Measurements from ENCODE around the gene CALHM2.

CALHM2 gene

GRCh38 chr10:103475437-103475836, 23.3 kb upstream of the CALHM2 start:
- DNase-seq (ENCODE audit: low read depth): no peak
- no peak for TF ChIP-seq CTCF (conservative IDR thresholded peaks at IDR 0.05; ENCODE audit: low read length)
- no peak overlapping the region for H3K4me3 ChIP-seq (ENCODE audit: low read length)

- H3K4me3 ChIP-seq (ENCODE audit: low read length): no peak overlapping the region
- TF ChIP-seq CTCF (conservative IDR thresholded peaks at IDR 0.05; ENCODE audit: low read length): no peak
- no peak for DNase-seq (ENCODE audit: low read depth)
Observed at GRCh38 chr10:103474077-103474476, 21.9 kb upstream of the CALHM2 start.

GRCh38 chr10:103473261-103473671, 21.1 kb upstream of the CALHM2 start:
- no peak overlapping the region for H3K4me3 ChIP-seq (ENCODE audit: low read length)
- no peak for TF ChIP-seq CTCF (conservative IDR thresholded peaks at IDR 0.05; ENCODE audit: low read length)
- no peak for DNase-seq (ENCODE audit: low read depth)

- no peak for DNase-seq (ENCODE audit: low read depth)
- H3K4me3 ChIP-seq (ENCODE audit: low read length): no peak overlapping the region
- no peak for TF ChIP-seq CTCF (conservative IDR thresholded peaks at IDR 0.05; ENCODE audit: low read length)
Observed at GRCh38 chr10:103472005-103472404, 19.8 kb upstream of the CALHM2 start.

- no peak overlapping the region for H3K4me3 ChIP-seq (ENCODE audit: low read length)
- no peak for DNase-seq (ENCODE audit: low read depth)
Observed at GRCh38 chr10:103470761-103471653, 18.8 kb upstream of the CALHM2 start.

GRCh38 chr10:103469201-103469600, 17.0 kb upstream of the CALHM2 start:
- H3K4me3 ChIP-seq (ENCODE audit: low read length): no peak overlapping the region
- TF ChIP-seq CTCF (conservative IDR thresholded peaks at IDR 0.05; ENCODE audit: low read length): no peak
- DNase-seq (ENCODE audit: low read depth): no peak

More at GRCh38 chr10:103470761-103471653, 18.8 kb upstream of the CALHM2 start:
- no peak for TF ChIP-seq CTCF (conservative IDR thresholded peaks at IDR 0.05; ENCODE audit: low read length)

- TF ChIP-seq CTCF (conservative IDR thresholded peaks at IDR 0.05; ENCODE audit: low read length): no peak
- no peak overlapping the region for H3K4me3 ChIP-seq (ENCODE audit: low read length)
- DNase-seq (ENCODE audit: low read depth): no peak
Observed at GRCh38 chr10:103467406-103467805, 15.2 kb upstream of the CALHM2 start.

Data from AG10803 (cell line).